Esophagus squamous epithelium (tissue), 4 donors: Measurements from ENCODE around the gene CELF3.

Experiments used
- CTCF ChIP-seq, 6 experiments: fragments of 450-650 bp in 4 of 6; fragments of 200-600 bp in 2 of 6; sonication (generic) in 2 of 6; IDR thresholded peaks; one replicate each; pipeline ENCODE4 v1.5.1; 2016 to 2019; ENCODE audit warnings: antibody characterized with exemption in 6 of 6, mild to moderate bottlenecking in 4 of 6, moderate library complexity in 4 of 6
- POLR2A ChIP-seq, 4 donors: fragments of 450-650 bp; IDR thresholded peaks; one replicate each; pipeline ENCODE4 v1.6.1; 2017; ENCODE audit warnings: antibody characterized with exemption in 4 of 4, mild to moderate bottlenecking in 4 of 4, moderate library complexity in 3 of 4

- TF ChIP-seq CTCF (IDR thresholded peaks at IDR 0.05), result no peak
- TF ChIP-seq POLR2A (IDR thresholded peaks at IDR 0.05), result no peak
Observed at GRCh38 chr1:151705753-151706463, 10.7 kb downstream of the CELF3 start.
